GM19324 (cell line): ENCODE data around the gene CRYAA.

Experiments
- ATAC-seq: cut with Tn5 transposase; IDR thresholded peaks from one replicate; pipeline ENCODE4 v1.9.1; 2021; ENCODE audit warnings: mild to moderate bottlenecking, moderate library complexity; ENCODE audit not compliant: unreplicated experiment, low FRiP score

CRYAA gene

GRCh38 chr21:43196826-43197225 lies 28.0 kb downstream of the CRYAA start:
- no peak for ATAC-seq

- ATAC-seq = no peak
Measured at GRCh38 chr21:43198376-43198775, 29.6 kb downstream of the CRYAA start.

- ATAC-seq = no peak
Measured at GRCh38 chr21:43201491-43201890, 32.7 kb downstream of the CRYAA start.

GRCh38 chr21:43203591-43203990 lies 34.8 kb downstream of the CRYAA start:
- no peak for ATAC-seq

- ATAC-seq = no peak
Measured at GRCh38 chr21:43204638-43205037, 35.8 kb downstream of the CRYAA start.

- ATAC-seq = no peak
Measured at GRCh38 chr21:43206231-43207042, 37.6 kb downstream of the CRYAA start.

- no peak for ATAC-seq
Measured at GRCh38 chr21:43207043-43207315, 38.2 kb downstream of the CRYAA start.

GRCh38 chr21:43207868-43208267 lies 39.1 kb downstream of the CRYAA start:
- ATAC-seq = no peak

GRCh38 chr21:43208561-43209332 lies 39.9 kb downstream of the CRYAA start:
- ATAC-seq = no peak

GRCh38 chr21:43209575-43210453 lies 41.0 kb downstream of the CRYAA start:
- ATAC-seq = no peak

- ATAC-seq = no peak
Measured at GRCh38 chr21:43210454-43211071, 41.8 kb downstream of the CRYAA start.

GRCh38 chr21:43211072-43211759 lies 42.4 kb downstream of the CRYAA start:
- ATAC-seq = no peak

GRCh38 chr21:43211760-43212115 lies 42.9 kb downstream of the CRYAA start:
- ATAC-seq = no peak
